T1000 (cell line): Measurements from ENCODE around the gene CCNA1.
A peak's percentile ranks its signal among the peaks of the same experiment; 100 is the strongest.

ENCODE experiments used
- DNase-seq: peaks from one replicate; lab custom pipeline; 2025; ENCODE audit warnings: mixed read lengths; lab: John Stamatoyannopoulos, UW

The CCNA1 gene

DNA sequence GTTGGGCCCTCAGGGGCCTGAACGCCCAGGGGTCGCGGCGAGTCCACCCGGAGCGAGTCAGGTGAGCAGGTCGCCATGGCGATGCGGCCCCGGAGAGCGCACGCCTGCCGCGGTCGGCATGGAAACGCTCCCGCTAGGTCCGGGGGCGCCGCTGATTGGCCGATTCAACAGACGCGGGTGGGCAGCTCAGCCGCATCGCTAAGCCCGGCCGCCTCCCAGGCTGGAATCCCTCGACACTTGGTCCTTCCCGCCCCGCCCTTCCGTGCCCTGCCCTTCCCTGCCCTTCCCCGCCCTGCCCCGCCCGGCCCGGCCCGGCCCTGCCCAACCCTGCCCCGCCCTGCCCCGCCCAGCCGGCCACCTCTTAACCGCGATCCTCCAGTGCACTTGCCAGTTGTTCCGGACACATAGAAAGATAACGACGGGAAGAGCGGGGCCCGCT lies at the start of gene CCNA1:
CCNA1 (plus strand) TSS at position 390 of the 439 bp plus-strand sequence. CDS start 562 bp downstream, outside the sequence.
- no peak for DNase-seq

DNA sequence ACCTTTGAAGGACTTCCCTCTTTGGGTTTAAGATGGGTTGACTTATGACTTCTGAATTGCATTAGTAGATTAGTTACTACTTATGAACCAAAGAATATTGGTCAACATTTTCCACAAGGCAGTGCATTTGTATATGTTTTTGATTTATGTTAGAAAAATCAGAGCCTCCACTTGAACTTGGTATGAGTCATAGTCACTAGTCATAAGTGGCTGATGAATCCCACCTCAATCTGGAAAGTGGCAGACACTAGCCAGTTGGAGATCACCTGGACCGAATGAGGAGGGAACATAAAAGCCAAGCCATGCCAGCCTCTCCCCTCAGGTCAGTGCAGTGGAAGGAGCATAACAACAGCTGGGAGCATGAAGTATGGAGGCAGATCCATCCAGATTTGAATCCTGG lies 46.8 kb upstream of the CCNA1 start:
- no peak for DNase-seq

DNA sequence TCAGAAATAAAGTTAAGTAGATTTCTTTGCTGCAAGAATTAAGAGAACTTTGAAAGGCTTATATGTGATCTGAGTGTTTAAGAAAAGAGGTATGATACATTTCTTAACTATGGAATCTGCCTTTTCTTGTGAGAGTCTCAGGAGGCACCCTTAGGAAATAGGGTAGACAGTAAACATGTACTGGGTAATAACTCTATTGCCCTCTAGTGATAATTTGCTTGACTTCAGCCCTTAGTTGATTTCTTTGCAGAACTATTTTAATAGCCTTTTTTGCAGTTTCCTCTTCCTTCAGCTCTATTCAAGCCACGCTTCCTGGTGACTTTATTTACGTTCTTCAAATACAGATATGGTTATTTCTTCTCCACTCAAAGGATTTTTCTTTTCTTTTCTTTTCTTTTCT lies 37.0 kb upstream of the CCNA1 start:
- DNase-seq = no peak

DNA sequence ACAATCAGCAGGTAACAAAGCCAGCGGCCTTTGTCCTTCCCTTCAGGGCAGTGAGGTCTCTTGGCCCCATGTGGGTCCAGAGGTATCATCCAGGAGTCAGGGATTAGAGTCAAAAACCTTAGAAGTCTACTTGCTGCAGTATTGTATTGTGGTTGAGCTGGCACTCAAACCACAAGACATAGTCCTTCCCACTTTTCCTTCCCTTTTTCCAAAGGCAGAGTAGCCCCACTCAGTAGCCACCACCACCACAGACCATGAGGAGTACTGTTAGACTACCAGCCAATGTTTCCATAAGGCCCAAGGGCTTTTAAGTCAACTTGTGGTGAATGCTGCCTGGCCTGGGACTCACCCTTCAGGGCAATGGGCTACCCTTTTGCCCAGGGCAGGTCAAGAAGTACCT lies 27.1 kb upstream of the CCNA1 start:
- DNase-seq = no peak

DNA sequence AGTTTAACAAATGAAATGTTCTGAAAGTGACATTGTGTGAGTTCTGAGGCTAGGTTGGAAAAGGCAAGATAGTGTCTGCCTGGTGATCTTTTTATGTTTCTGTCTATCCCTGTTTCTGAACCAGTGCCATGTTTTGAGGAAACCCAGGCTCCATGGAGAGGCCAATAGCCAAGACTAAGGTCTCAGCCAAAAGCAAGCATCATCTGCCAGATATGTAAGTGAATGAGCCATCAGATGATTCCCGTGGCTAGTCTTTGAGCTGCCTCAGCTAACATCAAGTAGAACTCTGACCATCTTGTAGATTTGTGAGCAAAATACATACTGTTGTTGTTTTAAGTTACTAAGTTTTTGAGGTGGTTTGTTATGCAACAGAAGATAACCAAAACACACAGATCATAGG lies 19.6 kb upstream of the CCNA1 start:
- DNase-seq = no peak

DNA sequence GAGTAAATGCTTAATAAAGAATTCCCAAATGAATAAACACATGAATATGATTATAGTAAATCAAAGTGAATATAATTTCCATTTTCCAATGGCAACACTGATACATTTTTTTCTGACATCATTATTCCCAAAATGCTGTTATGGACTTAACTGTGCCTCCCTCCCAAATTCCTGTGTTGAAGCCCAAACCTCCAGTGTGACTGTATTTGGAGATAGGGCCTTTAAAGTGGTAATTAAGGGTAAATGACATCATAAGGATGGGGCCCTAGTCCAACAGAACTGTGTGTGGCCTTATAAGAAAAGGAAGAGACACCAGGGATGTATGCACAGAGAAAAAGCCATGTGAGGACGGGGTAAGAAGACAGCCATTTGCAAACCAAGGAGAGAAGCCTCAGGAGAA lies 19.1 kb upstream of the CCNA1 start:
- DNase-seq = no peak

DNA sequence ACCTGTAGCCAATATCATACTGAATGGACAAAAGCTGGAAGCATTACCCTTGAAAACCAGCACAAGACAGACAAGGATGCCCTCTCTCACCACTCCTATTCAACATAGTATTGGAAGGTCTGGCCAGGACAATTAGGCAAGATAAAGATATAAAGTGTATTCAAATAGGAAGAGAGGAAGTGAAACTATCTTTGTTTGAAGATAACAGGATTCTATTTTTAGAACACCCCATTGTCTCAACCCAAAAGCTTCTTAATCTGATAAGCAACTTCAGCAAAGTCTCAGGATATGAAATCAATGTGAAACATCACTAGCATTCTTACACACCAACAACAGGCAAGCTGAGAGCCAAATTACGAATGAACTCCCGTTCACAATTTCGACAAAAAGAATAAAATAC lies 17.8 kb upstream of the CCNA1 start:
- no peak for DNase-seq

DNA sequence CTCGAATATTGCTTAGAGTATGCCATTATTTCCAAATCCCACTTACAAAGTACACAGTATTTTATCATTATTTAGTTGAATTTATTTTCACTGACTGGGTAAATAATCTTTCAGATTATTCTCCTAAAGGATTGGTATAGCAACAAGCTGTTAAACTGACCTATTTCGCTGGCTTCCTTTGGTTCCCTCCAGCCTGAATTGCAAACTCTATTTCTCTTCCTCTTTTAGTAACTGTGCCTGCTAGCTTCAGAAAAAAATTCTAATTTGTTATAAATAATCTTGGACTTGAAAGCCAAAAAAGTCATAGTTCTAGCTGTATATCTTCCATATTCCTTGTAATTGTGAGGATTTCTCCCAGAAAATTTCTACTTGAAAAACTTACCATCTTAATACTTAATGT lies 15.0 kb upstream of the CCNA1 start:
- DNase-seq = no peak

DNA sequence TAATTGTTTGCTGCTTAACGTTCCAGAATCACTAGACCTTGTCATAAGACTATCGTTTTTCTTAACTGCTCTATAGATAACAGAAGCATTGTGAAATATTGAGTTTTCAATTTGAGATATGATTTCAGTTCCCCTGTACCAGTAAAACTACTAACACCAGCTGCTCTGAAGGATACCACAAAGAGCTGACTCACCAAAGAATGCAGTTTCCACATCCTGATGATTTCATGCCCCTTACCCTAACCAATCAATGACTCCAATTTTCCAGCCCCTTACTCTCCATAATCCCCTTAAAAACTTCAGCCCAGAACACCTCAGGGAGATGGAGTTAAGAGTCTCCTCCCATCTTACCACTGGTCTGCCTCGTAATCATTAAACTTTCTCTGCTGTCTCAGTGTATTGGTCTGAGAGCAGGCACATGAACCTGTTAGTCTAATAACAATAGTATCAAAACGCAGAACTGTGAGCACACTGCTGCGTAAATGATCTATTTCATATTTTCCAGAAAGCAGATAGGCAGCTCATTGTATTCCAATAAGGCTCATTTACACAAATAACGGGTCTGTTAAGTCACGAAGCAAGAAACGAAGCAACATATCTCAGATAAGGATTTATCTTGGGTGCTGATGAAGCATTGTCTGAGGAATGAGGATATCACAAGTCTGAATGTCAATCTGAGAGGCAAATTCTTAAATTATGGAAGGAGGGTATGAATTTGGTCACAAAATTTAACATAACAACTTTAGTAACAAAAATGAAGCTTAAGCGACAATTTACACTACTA lies 14.1 kb upstream of the CCNA1 start:
- DNase-seq = no peak

DNA sequence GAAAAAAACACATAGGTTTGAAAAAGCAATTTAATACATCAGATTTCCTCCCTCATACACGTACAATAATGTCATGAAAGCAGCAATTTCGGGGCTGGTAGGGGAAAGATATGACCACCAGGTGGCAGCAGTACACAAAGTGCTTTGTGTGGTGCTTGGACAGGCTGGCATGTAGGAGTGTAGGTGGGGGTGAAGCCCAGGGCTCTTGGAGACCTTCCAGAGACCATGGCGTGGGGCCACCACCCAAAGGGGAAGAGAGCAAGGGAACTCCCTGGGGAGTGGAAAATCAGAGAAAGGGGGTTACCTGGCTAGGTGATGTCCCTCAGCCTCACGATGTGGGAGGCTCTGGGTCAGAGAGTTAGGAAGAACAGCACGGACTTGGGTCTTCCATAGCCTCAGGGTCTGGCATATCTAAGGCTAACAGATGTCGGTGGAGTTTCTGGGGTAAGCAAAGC lies 11.8 kb upstream of the CCNA1 start:
- DNase-seq = peak; percentile 63

DNA sequence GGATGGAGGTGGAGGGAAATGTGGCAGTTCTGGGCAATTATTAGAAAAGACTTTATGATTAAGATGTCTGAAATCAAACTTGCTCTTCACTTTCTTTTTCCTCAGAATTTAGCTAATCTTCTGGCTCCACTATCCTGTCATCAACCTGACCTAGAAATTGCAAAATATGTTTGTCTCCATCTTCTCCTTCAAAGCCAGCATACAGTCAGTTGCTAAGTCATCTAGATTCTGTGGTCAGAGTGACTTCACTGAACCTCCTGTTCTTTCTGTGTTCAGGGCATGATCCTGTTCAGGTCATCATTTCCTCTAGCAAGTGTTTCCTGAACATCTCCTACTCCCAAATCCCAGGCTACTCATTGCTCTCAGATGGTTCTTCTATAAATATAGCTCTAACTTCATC lies 10.8 kb upstream of the CCNA1 start:
- no peak for DNase-seq

DNA sequence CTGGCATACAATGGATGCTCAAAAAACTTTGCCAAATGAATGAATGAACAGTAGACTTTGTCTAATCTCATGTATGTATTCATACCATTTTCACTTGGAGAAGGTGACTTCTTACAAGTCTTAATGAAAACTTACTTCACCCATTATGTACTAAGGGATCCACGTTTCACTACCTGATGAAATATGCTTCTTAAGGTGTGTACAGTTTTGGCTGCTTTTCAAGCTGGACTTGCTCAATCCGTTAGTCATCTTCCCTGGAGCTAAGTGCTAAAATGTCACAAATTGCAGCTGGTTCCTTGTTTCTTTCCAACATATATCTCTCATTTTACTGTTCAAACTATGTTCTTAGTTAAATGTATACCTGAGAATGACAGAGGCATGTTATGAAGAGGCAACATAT lies 4.2 kb upstream of the CCNA1 start:
- no peak for DNase-seq

DNA sequence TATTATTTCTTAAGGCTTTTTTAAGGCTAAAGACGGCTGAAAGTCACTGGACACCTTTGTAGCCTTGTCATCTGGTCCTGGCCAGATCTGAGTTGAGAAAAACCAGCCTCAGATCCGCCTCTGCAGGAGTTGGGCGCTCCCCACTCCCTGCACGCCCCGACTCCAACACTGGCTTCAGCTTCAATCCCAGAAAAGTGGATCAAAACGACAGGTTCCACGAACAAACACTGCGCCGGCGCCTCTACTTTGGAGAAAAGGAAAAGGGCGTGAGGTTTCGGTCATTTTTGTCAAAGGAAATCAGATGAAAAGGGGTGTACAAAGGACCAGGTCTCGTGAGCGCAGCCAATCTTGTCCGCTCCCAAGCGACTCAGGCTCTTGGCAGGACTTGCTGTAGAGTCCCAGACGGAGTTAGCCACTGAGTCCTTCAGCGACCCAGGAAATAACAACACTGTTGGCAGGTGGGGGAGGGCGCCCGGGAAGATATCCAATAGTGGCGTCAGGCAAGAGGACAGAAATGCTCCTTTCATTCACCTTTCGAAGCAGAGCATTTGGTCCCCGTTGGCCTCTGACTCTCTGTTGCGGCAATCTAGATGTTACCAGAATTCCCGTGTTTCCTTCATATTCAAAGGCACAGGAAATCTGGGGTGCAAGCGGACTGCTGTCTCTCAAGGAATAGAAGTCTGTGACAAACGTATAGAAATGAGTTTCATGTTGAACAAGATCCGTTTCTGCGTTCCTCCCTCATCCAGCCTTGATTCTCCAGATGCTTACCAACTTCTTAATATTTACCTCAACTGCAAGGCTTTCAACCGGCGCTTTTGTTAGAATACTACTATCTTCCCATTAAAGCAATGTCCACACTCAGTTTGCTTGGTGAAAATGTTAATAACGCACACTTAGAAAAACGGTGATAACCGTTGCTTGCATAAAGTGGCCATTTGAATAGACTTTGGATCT lies 1.8 kb upstream of the CCNA1 start:
- no peak for DNase-seq

DNA sequence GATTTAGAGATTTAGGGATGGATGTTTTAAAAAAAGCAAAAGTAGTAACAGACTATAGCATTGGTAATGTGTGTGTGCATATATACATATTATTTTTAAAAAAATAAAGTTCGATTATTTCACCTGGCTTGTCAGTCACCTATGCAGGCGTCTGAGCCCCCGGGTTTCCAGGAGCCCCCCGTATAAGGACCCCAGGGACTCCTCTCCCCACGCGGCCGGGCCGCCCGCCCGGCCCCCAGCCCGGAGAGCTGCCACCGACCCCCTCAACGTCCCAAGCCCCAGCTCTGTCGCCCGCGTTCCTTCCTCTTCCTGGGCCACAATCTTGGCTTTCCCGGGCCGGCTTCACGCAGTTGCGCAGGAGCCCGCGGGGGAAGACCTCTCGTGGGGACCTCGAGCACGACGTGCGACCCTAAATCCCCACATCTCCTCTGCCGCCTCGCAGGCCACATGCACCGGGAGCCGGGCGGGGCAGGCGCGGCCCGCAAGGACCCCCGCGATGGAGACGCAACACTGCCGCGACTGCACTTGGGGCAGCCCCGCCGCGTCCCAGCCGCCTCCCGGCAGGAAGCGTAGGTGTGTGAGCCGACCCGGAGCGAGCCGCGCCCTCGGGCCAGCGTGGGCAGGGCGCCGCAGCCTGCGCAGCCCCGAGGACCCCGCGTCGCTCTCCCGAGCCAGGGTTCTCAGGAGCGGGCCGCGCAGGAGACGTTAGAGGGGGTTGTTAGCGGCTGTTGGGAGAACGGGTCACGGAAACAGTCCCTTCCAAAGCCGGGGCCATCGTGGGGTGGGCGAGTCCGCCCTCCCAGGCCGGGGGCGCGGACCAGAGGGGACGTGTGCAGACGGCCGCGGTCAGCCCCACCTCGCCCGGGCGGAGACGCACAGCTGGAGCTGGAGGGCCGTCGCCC lies 840 bp upstream of the CCNA1 start:
- no peak for DNase-seq

DNA sequence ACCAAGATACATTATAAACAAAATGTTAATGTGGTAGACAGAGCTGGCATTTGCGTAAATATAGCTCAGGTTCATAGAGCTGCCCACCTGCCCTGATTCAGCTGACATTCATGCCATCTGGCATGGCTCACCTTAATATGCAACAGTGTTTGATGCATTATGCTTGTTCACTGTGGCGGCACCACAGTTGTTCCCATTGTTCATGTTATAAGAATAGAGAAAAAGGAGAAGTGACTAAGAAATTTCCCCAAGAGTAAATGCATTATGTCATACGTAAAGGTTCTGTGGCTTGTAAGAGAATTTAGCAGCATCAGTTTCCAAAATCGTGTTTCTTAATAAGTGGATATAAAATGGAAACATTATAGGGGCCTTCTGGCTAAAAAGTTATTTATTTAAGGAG lies 4.5 kb downstream of the CCNA1 start:
- no peak for DNase-seq

DNA sequence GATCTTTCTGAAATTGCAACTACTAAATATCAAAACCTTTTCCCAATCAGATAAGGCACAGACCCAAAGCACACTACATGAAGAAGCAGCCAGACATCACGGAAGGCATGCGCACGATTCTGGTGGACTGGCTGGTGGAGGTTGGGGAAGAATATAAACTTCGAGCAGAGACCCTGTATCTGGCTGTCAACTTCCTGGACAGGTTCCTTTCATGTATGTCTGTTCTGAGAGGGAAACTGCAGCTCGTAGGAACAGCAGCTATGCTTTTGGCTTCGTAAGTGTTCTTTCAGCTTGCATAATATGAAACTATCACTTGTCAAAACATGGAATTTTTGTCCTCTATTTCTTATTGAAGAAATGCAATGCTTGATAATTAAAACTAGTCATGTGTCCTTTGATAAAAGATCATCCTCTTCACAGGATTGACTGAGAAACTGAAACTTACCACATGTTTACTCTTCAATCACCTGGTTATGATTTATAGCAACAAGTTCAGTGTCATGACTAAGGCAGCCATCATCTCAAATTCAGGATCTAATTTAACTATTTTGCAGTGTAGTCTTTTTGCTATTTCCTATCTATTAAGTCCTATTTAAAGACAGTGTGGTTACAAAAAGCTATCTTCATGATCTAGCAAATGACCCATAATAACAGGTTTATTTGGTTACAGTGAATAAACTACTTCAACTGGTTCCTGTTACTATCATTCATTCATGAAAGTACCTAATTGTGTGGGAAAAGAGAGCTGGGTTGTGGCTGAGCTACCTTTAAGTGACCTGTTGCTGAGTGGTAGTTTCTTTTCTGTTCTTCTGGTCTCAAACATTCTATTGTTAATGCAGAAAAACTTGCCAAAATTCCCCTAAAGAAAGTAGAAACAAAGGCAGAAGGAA lies 6.5 kb downstream of the CCNA1 start:
- no peak for DNase-seq

DNA sequence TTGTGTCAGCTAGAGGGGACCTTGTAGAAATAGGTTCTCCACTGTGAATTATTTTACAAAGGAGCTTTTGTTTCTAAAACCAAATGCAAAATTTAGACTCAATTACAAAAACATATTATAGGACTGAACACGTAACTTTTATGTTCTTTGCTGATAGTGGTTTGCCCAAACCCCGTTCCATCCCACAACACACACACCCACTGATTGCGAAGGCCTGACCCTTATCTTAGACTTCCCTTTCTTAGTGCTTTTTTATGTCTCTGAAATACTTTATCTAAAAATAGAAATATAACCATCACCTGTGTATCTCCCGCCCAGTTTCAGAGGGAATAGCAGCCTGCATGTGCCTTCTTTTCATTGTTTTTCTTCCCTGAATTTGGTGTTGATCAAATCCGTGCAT lies 13.0 kb downstream of the CCNA1 start:
- DNase-seq = no peak

DNA sequence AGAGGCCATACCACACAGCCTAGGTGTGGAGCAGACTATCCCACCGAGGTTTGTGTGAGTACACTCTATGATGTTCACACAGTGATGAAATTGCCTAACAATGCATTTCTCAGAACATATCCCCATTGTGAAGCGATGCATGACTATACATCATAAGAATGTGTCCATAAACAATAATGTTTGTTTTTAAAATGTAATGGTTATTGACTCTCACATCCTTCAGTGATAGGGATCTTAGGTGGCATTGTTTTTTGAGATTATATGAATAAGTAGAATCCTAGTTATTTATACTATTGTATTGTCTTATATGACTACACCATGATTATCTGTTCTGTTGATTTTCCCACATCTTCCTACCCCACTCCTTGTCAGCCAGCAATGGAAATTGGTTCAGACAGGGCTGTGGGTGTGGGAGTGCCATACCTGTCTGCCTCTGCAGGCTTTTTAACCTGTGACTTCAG lies 13.6 kb downstream of the CCNA1 start:
- DNase-seq = no peak

DNA sequence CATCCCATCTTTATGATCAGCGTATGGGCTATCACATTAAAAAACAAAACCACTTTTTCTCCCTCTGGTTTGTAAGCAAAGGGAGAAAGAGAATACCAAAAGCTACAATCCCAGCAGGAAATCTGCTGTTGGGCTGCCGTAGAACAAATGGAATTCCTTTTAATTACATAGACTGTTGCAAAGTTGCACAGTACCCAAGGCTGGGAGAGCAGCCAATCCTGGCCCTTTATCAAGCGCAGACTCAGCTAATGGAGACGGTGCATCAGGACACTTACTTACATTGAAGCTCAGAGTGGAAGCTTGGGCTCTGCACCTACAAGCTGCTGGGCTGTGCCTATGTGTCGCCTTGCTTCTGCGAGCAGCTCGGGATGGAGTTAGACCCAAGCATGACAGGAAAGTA lies 15.2 kb downstream of the CCNA1 start:
- no peak for DNase-seq

DNA sequence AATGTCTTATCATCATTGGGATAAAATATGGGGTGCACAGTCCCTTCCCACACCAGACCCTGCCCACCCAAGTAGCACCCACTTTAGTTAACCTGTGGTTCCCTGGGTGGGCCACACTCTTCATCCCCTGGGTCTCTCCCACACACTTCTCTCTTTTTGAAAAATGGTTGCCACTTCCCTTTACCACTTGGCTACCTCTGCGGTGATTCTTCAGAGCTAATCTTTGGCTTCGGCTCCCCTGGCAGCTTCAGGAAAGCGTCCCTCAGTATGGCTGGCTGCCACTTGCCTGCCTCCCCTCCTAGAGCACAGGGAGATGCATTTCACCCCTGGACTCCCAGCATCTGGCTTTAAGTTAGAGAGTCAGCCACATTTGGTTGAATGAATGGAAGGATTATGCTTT lies 18.2 kb downstream of the CCNA1 start:
- DNase-seq = no peak

DNA sequence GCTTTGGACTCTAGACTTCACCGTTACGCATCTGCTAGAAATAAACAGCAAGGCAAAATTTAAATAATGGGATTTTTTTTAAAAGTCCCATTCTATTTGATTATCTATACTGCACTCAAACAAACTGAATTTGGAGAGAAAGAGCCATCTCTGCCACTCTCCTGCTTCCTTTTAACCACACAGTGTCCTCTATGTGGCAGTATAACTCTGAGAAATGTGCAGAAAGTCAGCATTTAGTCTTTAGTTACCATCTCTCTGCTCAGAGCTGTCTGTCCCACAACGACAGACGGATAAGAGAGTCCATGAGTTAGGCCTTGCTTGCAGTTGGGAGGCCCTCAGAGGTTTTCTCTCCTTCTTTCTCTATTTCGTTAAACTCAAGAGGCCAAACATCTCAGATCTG lies 21.2 kb downstream of the CCNA1 start:
- DNase-seq = no peak
